NCI-H2029 (cell line): ENCODE data around the gene MS4A10.
"Not testable (repeated sequence)": the region's sequence is repeated elsewhere in the genome, so short reads cannot be mapped to it uniquely, and the experiment has no call there.

Experiments used
- DNase-seq: peaks from one replicate; lab custom pipeline; 2025; lab: John Stamatoyannopoulos, UW

Gene MS4A10

DNA sequence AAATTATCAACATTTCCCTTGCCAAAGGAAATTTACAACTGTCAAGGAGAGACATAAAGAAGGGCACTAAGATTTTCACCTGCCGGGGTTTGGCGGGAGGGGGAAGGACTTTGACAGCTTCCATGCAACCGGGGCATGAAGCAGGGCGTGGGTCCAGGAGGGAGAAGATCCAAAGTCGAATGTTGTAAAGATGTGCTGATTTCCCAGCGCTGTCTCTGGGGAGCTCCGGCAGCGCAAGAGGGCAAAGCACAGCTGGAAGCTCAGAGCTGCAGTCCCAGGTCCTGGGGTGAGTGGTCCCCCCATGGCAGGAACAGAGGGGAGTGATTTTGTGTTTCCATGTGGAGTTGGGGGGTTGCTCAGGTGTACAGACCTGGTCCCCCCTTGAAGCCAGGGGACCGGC is at the start of gene MS4A10:
MS4A10 (plus strand) TSS at position 198 of the 400 bp plus-strand sequence. CDS start 5,003 bp downstream, outside the sequence.
- no peak for DNase-seq

DNA sequence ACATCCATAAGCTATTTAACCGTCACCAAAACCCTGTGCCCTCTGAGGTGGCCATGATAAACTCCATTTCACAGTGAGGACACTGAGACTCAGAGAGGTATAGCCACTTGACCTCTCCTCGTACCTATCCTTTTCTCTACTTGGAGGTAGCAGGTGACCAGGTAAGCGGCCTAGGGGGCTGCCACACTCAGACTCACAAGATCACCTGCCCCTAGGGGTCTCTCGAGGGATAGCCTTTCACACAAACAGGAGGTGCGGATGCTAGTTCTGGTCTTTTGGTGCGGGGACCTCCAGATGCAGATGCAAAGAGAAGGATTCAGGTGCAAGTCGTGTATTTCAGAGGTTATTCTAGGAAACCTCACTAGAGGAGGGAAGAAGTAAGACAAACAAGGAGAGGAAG is 46.0 kb upstream of the MS4A10 start:
- DNase-seq = no peak

DNA sequence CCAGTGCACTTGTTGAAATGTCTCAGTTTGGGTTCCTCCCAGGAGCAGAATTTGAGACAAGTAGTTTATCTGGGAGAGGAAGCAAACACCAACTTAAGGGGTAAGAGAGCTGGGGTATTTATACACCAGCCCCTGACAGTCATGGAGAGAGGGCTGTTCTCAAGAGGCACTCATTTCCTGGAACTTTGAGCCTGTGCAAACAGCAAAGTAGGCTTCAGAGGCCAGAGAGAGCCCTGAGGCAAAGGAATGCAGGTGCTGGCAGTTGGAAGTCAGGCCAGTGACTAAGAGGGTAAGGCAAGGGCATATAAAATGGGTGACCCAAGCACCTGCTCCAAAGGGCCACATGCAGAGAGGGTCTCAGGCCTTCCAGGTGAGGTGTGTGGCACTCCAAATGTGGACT is 44.6 kb upstream of the MS4A10 start:
- no peak for DNase-seq

GRCh38 chr11:60741421-60741820 is 43.7 kb upstream of the MS4A10 start:
- DNase-seq = no peak

DNA sequence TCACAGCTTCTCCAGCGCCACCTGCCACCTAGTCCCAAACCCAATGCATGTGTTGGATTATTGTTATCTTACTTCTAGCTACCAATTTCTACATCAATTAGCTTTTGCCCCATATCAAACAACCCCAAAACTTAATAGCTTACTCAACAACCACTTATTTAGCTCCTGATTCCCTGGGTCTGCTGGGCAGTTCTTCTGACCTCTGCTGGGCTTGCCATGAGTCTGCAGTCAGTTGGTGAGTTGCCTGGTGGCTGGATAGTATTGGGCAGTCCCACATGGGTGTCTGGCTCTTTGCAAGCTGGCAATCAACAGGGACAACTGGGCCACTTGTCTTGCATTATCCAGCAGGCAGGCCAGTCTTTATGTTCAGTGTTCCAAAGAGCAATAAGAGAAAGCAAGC is 42.1 kb upstream of the MS4A10 start:
- no peak for DNase-seq

DNA sequence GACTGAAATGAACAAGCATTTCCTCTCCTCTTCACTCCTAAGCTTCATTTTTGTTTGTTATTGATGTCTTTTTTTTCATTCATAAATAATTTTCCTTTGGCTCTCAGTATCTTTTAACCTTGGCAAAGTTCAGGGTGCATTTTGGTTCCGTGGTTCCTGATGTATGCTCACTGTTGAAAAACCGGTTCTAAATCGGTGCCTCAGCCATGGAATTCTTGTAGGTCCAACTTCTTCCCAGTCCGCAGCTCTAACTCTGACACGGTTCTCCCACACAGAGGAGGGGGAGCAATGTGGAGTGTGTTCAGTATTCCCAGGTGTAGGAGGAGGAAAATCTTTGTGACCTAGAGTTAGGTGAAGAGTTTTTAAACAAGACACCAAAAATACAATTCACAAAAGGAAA is 41.0 kb upstream of the MS4A10 start:
- no peak for DNase-seq

DNA sequence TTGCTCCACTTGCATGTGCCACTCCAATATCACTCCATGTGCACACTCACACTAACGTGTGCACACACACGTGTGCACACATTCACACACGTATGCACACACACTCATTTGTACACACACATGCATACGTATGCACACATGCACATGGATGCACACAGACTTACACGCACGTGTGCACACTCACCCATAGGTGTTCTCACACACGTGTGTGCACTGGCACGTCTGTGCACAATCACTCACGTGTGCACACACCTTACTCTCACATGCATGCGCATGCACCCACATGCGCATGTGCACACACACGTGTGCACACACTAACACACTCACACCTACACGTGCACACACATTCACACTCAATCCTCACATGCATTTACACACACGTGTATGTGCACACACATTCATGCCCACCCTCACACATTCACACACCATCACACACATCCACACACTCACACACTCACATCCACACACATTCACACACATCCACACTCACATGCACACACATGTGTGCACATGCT is 37.7 kb upstream of the MS4A10 start:
- DNase-seq = no peak

DNA sequence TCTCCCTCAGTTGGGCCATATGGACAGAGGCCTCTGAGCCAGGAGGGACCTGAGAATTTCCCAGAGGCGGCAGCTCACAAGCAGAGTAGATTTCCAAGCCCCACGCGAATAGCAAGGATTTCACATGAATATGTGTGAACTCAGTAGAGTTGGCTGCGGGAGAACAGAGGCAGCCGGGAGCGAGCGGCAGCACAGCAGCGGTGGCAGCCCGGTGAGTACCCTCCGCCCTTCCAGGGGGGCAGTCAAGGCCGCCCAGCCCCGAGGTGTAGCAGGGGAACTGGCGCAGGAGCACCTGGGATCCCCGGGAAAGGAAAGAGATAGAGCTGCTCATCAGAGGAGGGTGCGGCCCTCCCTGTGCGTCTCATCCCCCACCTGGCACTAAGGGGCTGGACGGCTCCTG is 36.9 kb upstream of the MS4A10 start:
- no peak for DNase-seq

DNA sequence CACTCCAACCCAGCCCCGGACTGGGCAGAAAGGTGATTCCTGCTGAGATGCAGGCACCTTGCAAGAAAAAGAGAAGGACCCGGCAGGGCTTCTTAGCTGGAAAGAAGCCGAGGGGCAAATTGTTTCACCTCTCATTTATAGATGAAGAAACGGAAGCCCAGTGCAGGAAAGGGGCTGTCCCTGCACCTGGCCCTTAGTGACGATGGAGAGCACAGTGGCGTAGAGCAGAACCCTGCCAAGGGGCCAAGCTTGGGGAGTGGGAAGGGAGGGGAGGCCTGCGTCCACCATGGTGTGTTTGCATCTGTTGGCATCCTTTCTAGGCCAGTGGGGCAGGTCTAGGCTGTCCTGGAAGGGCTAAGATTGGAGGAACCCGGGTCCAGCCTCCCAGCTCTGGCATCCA is 36.3 kb upstream of the MS4A10 start:
- DNase-seq = no peak

- DNase-seq = no peak
Measured at GRCh38 chr11:60750911-60751310, 34.2 kb upstream of the MS4A10 start.

DNA sequence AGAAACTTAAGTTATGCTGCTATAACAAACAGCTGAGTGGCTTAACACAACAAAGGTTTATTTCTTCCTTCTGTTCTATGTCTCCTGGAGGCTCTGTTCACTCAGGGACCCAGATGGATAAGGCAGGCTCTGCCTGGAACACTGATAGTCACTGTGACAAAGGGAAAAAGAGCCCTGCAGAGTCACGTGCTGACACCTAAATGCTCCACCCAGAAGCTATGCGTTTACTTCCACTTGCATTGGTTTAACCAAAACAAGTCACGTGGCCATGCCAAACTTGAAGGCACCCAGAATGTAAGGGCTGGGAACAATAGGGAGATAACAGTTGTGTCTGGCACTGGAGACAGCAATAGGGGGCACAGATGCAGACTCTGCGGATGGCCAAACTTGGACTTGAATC is 31.8 kb upstream of the MS4A10 start:
- no peak for DNase-seq

DNA sequence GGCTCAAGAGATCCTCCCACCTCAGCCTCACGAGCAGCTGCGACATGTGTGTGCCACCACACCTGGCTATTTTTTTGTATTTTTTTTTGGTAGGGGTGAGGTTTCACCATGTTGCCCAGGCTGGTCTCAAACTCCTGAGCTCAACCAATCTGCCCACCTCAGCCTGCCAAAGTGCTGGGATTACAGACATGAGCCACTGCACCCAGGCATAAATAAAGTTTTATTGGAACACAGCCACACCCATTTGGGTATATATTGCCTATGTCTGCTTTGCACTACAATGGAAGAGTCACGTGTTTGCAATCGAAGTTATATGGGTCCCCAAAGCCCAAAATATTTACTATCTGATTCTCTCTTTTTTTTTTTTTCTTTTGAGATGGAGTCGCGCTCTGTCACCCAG is 30.2 kb upstream of the MS4A10 start:
- DNase-seq = no peak

DNA sequence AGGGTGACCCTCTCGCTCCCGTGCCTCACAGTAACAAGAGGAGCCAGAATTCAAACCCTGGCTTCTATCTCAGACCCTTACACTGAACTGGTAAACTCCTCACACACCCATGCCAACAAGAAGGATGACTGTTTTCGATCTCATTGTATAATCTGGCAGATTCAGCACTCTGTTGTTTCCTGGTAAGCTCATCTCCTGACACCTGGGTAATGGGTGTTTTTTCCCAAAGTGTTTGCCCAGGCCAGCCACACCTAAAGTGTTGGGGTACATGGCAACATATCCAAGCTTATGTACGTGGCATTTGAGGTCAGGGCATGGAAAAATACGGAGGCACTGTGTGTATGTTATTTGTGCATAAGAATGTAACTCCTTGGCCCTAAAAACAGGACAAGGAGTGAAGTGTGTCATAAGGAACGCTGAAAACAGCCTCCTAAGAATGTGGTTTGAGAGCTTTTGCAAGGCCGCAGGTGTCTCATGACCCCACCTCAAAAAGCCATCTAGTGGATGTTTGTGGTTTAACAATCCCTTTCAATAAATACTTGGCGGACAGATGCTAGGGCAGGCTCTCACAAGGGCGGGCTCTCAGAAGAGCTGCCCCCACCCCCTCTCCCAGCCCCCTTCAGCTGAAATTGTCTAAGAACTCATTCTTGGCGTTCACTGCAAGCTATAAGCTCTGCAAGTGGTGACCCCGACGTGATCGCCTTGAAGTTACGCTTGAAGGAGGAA is 28.7 kb upstream of the MS4A10 start, which contains the start of gene MS4A15:
MS4A15 (plus strand) TSS at position 561 of the 726 bp plus-strand sequence. CDS start 6,867 bp downstream, outside the sequence.
- DNase-seq = peak; percentile 88

- peak; percentile 15 for DNase-seq
Measured at GRCh38 chr11:60757231-60757800, 27.8 kb upstream of the MS4A10 start.

DNA sequence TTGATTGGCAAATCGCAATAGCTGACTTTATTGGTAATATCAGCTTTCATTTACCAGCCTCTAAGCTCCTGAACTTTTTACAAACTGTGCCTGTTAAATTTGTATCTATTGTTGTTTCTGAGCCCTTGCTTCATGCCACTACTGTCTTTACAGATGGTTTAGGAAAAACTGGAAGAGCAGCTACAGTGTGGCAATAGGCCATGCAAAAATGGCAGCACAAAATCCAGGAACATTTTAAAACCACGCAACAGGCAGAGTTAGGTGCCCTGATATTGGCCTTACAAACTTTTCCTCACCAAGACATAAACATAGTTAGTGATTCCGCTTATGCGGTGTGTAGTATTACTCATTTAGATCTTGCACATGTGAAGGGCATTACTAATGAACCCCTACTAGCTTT is 26.5 kb upstream of the MS4A10 start:
- DNase-seq = not testable (repeated sequence)

DNA sequence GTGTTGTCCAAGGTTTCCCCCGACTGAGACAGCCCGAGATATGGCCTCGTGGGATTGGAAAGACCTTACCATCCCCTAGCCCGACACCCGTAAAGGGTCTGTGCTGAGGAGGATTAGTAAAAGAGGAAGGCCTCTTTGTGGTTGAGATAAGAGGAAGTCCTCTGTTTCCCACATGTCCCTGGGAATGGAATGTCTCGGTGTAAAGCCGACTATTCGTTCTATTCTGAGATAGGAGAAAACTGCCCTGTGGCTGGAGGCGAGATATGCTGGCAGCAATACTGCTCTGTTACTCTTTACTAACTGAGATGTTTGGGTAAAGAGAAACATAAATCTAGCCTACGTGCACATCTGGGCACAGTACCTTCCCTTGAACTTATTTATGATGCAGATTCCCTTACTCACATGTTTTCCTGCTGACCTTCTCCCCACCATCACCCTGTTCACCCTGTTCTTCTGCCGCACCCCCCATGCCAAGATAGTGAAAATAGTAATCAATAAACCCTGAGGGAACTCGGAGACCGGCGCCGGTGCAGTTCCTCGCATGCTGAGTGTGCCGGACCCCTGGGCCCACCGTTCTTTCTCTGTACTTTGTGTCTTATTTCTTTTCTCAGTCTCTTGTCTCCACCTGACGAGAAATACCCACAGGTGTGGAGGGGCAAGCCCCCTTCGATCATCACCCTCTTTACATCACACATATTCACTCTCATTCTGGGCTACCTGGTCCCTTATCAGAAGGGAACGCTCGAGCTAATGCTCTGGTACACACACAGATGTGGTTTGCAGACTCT is 25.5 kb upstream of the MS4A10 start:
- not testable (repeated sequence) for DNase-seq

- DNase-seq = no peak
Measured at GRCh38 chr11:60761436-60762190, 23.5 kb upstream of the MS4A10 start.

DNA sequence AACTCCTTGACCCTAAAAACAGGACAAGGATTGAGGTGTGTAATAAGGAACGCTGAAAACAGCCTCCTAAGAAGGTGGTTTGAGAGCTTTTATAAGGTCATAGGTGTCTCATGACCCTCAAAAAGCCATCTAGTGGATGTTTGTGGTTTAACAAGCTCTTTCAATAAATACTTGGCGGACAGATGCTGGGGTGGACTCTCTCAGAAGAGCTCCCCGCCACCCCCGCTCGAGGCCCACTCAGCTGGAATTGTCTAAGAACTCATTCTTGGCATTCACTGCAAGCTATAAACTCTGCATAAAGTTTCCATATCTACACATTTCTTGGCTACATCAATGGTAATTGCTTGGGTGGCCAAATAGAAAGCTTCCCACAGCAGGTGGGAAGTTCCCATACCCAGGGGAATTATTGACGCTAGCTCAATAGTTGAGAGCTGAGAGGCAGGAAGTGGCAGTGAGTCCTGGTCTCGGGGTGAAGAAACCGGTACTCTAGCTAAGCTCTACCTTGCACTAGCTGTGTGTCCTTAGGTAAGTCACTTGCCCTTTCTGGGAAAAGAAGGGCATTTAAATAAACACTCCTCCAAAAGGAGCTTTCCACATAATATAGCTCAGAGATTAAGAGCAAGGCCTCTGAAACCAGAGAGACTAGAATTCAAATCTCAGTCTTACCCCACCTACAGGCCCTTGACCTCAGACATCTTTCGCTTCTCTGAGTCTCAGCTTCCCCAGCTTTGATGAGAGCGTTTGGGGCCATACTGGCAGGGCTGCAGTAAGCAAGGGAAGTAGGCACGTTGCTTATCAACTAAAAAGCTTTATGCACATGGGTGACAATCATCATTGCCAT is 22.1 kb upstream of the MS4A10 start:
- DNase-seq = peak; percentile 66

- no peak for DNase-seq
Measured at GRCh38 chr11:60763692-60764369, 21.3 kb upstream of the MS4A10 start.

GRCh38 chr11:60764879-60765278 is 20.3 kb upstream of the MS4A10 start:
- DNase-seq = peak; percentile 73
